Measurements from ENCODE around the gene STRADB. TPM values are rescaled to one million over a fixed set of nuclear protein-coding genes. Genes with fewer than 3 reads are reported as not detected.

The STRADB gene
- total RNA-seq, 2 experiments from 2014 or later: 25.5 to 25.9 TPM

- TF ChIP-seq CTCF (IDR thresholded peaks at IDR 0.05): no peak
- ATAC-seq (no peak), DNase-seq (no peak)
- intact Hi-C loops (cut with micrococcal nuclease): no loop called here
- Mint-ChIP-seq H3K27ac (no peak overlapping the region), H3K4me1 (ENCODE audit: low read depth) (no peaks in the 10 kb centered on the region), H3K4me3 (no peak overlapping the region), H3K36me3 (ENCODE audit: low read depth) (peaks cover 3% of the 10 kb centered on the region), H3K9me3 (no peaks in the 10 kb centered on the region), H3K27me3 (no peaks in the 10 kb centered on the region)
- ChIA-PET POLR2A (no interaction called here), CTCF (no interaction called here)
Observed at GRCh38 chr2:201484805-201485204, 33.3 kb downstream of the STRADB start.

DNA sequence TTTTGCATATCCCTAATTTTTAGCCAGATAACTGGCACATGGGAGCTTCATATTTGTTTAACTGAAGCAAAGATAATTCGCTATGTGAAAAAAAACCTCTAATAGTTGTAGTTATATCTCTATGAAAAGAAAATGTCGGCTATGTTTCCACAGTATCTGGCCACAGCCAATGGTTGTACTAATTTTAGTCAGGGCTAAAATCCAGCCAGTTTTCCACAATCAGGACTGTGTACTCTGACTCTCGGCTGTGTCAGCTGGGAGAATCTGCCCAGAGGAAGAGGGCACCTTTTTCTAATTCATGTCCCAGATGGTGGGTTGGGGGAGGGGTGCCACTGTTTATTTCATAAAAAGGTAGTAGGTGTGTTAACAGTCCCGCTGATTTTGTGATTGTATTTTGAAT, 38.8 kb downstream of the STRADB start:
- ChIA-PET CTCF (no interaction called here), POLR2A (no interaction called here)
- Mint-ChIP-seq H3K4me3 (no peak overlapping the region), H3K9me3 (no peaks in the 10 kb centered on the region), H3K27ac (no peak overlapping the region), H3K27me3 (no peaks in the 10 kb centered on the region), H3K4me1 (ENCODE audit: low read depth) (no peaks in the 10 kb centered on the region), H3K36me3 (ENCODE audit: low read depth) (no peaks in the 10 kb centered on the region)
- DNase-seq (no peak), ATAC-seq (no peak)
- no peak for TF ChIP-seq CTCF (IDR thresholded peaks at IDR 0.05)
- intact Hi-C loops (cut with micrococcal nuclease): no loop called here

- Mint-ChIP-seq H3K36me3 (ENCODE audit: low read depth) (peaks cover under 1% of the 10 kb centered on the region), H3K27me3 (no peaks in the 10 kb centered on the region), H3K9me3 (peaks cover 2% of the 10 kb centered on the region), H3K4me3 (no peak overlapping the region), H3K27ac (no peak overlapping the region), H3K4me1 (ENCODE audit: low read depth) (no peaks in the 10 kb centered on the region)
- CTCF ChIA-PET: no interaction called here
- TF ChIP-seq CTCF (IDR thresholded peaks at IDR 0.05): no peak
- ATAC-seq (no peak), DNase-seq (no peak)
- intact Hi-C loops (cut with micrococcal nuclease): no loop called here
- POLR2A ChIA-PET: interaction anchor here (0.7 kb wide), 1 partner anchor 26 kb away, joined by 3 read pairs; no protein-coding TSS in a partner anchor
Observed at GRCh38 chr2:201496785-201497184, 45.2 kb downstream of the STRADB start.

GRCh38 chr2:201500534-201500933, 49.0 kb downstream of the STRADB start:
- CTCF ChIA-PET: no interaction called here
- no peak for ATAC-seq
- no peaks in the 10 kb centered on the region for H3K27me3 Mint-ChIP-seq
- H3K27ac Mint-ChIP-seq: no peak overlapping the region
- intact Hi-C loops (cut with micrococcal nuclease): no loop called here
- no peak for TF ChIP-seq CTCF (IDR thresholded peaks at IDR 0.05)
- no peak overlapping the region for H3K4me3 Mint-ChIP-seq
- H3K4me1 Mint-ChIP-seq (ENCODE audit: low read depth): no peaks in the 10 kb centered on the region
- H3K9me3 Mint-ChIP-seq: peaks cover 19% of the 10 kb centered on the region
- POLR2A ChIA-PET: no interaction called here
- DNase-seq: no peak
- H3K36me3 Mint-ChIP-seq (ENCODE audit: low read depth): peaks cover 15% of the 10 kb centered on the region

- no peak for TF ChIP-seq CTCF (IDR thresholded peaks at IDR 0.05)
- Mint-ChIP-seq H3K27me3 (no peaks in the 10 kb centered on the region), H3K4me3 (no peak overlapping the region), H3K9me3 (peaks cover 21% of the 10 kb centered on the region), H3K27ac (no peak overlapping the region), H3K4me1 (ENCODE audit: low read depth) (peaks cover 3% of the 10 kb centered on the region), H3K36me3 (ENCODE audit: low read depth) (peaks cover 19% of the 10 kb centered on the region)
- no peak for DNase-seq
- no peak for ATAC-seq
- intact Hi-C loops (cut with micrococcal nuclease): no loop called here
- CTCF ChIA-PET: no interaction called here
- POLR2A ChIA-PET: interaction anchor here (0.6 kb wide), 1 partner anchor 65 kb away, joined by 3 read pairs; no protein-coding TSS in a partner anchor
Observed at GRCh38 chr2:201502713-201503112, 51.2 kb downstream of the STRADB start.
